Endothelial cell of hepatic sinusoid (primary cell): ENCODE results near the gene ORAI3.

Source experiments
- in situ Hi-C: cut with HindIII; loops from 2 replicates; pipeline ENCODE4 v1.10.0; 2017; ENCODE audit warnings: low sequenced_read_pairs

Gene ORAI3

GRCh38 chr16:31003744-31004143 is 54.9 kb downstream of the ORAI3 start:
- in situ Hi-C loops, result loop anchor here (5.0 kb wide), 2 partner anchors 56 to 69 kb away; partner anchors contain the start of genes ORAI3, ZNF646 and ZNF668
